HK-2 (cell line): ENCODE measurements around the gene SMIM33.
"Not testable (repeated sequence)": the region's sequence is repeated elsewhere in the genome, so short reads cannot be mapped to it uniquely, and the experiment has no call there.

Experiments
- DNase-seq: peaks from one replicate; pipeline ENCODE4 v3.0.0-alpha.2; 2018; ENCODE audit not compliant: unreplicated experiment

Gene SMIM33

DNA sequence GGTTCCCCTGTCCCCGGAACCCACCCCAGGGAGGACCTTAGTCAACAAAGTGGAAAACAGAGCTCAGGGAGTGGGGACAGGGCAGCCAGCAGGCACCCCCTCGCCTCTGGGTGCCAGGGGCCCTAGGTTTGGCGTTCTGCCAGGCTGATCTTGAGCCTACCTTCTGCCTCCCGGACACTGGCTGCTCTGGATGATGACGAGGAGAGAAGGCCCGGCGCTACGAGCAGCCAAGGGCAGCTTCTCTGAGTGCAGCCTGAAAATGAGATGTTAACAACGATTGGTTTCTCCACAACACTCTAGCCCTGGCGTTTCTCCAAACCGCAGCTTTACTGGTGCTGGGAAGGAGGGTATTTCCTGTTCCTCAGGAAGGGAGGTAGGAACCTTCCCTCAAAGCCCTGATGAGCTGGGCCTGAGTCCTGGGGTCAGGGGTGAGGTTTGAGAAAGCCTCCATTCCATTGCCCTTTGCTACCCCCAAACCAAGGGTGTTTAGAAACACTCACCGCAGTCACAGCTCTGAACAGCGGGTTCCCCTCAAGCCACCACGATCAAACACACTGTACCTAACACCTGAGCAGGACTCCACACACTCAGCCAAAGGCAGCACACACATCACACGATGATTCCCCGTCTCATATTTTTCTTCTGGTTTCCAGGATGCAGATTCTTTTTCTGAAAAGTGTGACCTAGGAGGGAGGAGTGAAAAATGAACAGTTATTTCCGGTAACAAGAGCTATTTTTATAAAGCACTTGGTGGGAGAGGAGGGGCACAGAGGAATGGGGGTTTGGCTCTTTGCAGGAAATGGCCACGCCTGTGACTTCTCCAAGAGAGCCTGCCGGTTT lies 11.5 kb downstream of the SMIM33 start, which contains the start of gene STING1:
Gene STING1 (minus strand): TSS at position 709 of the 840 bp plus-strand sequence. CDS start 1,054 bp downstream, outside the sequence.
- DNase-seq = peak; percentile 41

DNA sequence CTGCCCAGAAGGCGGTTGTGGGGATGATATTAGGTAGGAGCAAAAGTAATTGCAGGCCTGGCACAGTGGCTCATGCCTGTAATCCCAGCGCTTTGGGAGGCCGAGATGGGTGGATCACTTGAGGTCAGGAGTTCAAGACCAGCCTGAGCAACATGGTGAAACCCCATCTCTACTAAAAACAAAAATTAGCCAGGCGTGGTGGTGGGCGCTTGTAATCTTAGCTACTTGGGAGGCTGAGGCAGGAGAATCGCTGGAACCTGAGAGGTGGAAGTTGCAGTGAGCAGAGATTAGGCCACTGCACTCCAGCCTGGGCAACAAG lies 12.0 kb downstream of the SMIM33 start:
- not testable (repeated sequence) for DNase-seq

DNA sequence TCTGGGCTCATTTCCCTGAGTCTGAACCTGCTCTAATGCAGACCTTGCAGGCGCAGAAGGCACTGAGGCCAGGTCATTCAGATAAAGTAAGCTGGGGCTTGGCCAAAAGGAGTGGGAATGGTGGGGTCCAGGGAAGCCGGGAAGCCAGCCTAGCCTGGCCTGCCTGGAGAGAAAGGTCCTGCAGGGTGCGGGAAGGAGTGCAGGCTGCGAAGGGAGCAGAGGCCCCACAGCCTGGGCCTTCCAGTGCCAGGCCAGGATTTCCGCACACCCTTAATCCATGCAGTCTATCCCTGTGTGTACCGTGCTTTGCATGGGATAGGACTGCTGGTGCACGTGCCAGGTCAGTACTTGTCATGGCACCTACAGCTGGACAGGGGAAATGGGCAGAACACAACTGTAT lies 15.4 kb downstream of the SMIM33 start:
- no peak for DNase-seq

DNA sequence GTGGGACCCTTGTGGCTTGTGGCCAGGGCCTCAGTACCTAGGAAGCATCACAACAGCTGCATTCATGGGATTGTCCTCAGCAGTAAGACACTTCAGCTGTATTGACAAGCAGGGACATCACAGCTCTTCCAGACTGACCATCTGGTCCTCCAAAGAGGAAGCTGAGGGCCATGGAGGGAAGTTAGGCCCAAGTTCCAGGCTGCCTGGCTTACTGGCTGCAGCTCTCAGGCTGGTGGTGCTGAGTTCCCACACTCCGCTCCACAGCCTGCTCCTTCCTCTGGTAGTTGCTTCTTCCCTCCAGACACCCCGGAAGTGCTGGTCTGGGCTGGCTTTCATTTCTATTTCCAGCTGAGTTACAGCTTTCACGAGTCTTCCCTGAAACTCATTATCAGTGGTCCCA lies 17.5 kb downstream of the SMIM33 start:
- no peak for DNase-seq

DNA sequence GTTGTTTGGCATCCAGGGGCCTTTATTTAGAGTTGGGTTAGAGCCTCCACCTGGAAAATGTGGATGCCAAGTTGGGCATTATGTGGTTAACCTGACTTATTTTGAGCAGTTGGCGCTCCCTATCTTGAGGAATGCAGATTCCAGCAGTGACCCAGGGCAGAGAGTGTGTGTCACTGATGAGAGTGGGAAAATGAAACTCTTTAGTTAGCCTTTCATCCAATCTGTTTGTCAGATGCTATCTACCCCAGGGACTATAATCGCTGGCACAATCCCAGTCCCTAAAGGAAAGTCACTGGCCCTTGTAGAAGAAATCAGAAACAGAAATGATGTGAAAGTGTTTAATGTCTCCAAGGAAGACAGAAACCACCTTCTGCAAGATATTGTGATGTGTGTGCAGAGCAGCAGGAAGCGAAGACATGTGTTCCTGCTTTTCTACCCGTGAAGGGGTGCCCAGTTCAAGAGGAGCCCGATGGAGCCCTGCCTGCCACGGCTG lies 21.9 kb downstream of the SMIM33 start:
- DNase-seq = no peak

DNA sequence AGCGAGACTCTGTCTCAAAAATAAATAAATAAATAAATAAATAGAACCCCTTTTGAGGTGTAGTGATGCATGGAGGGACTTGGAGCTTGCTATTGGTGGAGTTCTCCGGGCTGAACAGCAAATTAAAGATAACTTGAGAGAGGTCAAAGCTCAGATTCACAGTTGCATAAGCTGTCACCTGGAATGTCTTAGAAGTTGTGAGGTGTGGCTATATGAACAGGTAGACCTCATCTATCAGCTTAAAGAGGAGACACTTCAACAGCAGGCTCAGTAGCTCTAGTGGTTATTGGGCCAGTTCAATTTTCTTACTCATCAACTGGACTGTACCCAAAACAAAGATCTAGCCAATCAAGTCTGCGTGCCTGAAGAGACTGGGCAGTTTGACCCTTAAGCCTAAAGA lies 23.5 kb downstream of the SMIM33 start:
- DNase-seq = no peak

DNA sequence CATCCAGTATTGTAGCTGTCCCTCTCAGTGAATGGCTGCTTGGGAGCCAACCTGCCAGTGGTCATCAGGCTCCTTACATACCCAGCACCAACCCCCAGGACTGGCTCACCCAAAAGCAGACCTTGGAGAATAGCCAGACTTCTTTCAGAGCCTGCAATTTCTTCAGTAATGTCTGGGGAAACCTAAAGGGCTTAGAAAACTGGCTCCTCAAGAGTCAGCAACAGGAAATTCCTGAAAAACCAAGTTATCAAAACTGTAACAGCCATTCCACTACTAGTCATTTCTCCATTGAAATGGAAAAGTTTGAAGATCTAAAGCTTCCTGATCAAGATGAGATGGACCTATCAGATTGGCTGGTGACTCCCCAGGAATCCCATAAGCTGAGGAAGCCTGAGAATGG lies 24.0 kb downstream of the SMIM33 start:
- DNase-seq = no peak

DNA sequence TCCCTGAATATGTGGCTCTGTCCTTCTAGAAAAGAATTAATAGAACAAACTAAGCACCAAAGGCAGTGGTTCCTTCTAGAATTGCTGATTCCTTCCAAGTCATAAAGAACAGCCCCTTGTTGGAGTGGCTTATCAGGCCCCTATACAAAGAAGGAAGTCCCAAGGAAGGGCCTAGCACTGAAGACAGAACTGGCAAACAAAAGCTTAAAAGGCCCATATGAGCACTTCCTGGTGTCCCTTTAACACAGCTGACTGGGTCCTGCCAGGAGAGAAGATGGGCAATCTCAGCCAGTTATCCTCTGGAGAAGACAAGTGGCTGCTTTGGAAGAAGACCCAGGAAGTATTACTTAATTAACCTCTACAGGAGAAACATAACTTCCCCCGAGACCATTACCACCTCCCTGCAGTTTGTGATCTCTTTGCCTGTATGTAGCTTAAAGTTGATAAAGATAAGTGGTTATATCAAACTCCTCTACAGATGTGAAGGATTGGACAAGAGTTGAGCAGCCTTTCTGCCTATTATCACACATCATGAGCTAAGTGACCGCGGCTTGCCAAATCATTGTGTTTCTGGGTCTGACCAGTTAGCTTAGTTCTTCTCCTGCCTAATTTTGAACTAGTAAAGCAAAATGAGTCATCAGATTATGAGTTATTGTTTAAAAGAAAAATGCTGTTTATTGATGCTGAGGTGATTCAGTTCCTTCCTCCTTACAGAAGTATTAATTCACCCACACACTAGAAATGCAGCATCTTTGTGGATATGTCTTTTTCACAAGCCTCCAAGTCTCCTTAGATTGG lies 25.0 kb downstream of the SMIM33 start:
- DNase-seq = no peak

DNA sequence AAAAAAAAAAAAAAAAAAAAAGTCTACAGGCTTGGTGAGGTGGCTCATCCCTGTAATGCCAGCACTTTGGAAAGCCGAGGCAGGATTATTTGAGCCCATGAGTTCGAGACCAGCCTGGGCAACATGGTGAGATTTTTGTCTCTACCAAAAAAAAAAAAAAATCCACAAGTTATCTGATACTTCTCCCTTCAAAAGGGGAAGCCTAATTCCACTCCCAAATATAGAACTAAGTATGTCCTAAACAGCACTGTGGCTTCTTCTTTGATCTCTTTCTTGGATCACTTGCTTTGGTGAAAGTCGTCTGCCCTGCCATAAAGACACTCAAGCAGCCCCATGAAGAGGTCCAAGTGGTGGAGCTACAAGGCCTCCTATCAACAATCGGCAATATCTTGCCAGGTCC lies 30.6 kb downstream of the SMIM33 start:
- no peak for DNase-seq

DNA sequence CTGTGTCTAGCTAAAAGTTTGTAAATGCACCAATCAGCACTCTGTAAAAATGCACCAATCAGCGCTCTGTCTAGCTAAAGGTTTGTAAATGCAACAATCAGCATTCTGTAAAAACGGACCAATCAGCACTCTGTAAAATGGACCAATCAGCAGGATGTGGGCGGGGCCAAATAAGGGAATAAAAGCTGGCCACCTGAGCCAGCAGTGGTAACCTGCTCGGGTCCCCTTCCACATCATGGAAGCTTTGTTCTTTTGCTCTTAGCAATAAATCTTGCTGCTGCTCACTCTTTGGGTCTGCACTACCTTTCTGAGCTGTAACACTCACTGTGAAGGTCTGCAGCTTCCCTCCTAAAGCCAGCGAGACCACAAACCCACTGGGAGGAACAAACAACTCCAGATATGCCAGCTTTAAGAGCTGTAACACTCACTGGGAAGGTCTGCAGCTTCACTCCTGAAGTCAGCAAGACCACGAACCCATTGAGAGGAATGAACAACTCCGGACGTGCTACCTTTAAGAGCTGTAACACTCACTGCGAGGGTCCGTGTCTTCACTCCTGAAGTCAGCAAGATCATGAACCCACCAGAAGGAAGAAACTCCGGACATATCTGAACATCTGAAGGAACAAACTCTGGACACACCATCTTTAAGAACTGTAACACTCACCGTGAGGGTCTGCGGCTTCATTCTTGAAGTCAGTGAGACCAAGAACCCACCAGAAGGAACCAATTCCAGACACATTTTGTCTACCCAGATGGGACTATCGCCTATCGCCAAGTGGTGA lies 32.4 kb downstream of the SMIM33 start:
- not testable (repeated sequence) for DNase-seq

DNA sequence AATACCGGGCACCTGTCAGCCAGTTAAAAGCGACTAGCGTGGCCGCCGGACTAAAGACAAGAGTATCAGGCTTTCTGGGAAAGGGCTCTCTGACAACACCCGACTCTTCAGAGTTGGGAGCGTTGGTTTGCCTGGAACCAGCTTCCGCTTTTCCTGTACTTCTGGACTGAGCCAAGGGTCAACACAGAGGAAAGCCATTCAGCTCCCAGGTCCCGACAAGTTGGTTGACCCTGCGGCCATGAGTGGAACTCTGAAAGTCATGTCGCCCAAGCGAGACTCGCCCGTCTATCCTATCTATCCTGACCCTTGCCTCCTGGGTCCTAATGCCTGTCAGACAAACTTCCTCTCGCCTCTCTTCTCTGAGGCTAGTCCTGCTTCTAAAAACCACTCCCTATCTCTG lies 33.1 kb downstream of the SMIM33 start:
- not testable (repeated sequence) for DNase-seq

DNA sequence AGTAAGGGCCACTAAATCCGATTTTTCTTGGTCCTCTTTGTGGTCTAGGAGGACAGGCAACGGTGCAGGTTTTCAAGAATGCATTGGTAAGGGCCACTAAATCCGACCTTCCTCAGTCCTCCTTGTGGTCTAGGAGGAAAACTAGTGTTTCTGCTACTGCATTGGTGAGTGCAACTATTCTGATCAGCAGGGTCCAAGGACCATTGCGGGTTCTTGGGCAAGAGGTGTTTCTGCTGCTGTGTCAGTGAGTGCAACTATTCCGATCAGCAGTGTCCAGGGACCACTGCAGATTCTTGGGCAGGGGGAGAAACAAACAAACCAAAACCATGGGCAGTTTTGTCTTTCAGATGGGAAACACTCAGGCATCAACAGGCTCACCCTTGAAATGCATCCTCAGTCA lies 33.9 kb downstream of the SMIM33 start:
- DNase-seq = not testable (repeated sequence)

DNA sequence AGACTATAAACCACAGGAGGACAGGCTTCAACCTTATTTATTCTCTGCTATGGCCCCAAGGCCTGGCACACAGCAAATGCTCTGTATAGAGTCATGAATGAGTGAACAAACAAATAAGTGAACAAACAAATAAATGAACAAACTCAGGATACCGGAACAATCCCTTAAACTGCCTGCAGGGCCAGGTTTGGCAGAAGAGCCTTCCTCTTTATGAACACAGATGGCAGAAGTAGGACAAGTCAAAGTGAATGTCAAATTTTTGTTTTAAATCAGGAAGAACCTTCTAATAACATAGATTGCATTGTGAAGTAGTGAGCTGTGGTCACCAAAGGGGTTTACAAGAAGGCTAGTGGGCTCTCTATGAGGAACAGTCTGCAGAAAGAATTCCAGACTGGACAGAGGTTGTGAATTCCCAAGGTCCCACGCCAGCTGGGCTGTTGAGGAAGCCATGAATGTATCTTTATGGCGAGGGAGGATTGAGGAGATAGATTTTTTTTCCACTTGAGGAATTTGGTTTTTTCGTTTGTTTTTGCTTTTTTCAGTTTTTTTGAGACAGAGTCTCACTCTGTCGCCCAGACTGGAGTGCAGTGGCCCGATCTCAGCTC lies 42.1 kb downstream of the SMIM33 start:
- DNase-seq = no peak

DNA sequence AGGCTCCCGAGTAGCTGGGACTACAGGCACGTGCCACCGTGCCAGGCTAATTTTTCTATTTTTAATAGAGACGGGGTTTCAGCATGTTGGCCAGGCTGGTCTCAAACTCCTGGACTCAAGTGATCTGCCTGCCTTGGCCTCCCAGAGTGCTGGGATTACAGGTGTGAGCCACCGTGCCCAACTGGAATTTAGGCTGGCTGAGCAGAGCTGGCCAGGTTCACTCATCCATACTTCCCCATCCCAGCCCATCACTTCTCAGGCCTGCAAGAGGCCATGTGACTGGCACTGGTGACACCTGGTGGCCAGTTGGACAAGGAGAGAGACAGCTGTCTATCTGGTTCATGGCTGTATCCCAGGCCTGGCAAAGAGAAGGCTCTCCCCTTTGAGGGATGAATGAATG lies 42.6 kb downstream of the SMIM33 start:
- DNase-seq = peak; percentile 67

DNA sequence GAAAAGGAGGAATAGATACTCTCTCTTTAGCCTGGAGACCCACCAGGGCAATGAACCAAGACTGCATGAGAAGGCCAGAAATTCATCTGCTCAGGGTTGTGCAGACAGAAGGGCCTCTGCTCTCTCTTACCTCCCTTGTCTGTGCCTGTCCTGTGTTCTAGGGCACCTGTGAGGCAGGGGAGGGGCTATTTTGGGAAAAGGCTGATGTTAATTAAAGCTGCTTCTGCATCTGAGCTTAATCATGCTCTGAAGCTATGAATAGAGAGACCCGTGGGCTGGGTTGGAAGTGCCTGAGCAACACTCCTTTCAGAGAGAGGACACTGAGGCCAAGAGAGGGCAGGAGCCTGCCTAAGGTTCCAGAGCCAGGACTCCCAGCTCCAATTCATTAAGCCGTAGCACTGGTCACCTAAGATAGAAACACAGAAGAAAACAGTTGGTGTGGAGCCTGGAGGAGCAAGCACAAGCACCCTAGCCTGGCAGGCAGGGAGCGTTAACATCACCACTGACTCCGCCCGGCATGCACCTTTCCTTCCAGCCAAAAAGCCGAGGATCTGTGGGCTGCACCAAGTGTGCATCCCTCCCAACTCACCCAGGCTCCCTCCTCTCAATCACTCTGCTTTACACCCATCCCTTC lies 43.2 kb downstream of the SMIM33 start:
- DNase-seq = no peak

DNA sequence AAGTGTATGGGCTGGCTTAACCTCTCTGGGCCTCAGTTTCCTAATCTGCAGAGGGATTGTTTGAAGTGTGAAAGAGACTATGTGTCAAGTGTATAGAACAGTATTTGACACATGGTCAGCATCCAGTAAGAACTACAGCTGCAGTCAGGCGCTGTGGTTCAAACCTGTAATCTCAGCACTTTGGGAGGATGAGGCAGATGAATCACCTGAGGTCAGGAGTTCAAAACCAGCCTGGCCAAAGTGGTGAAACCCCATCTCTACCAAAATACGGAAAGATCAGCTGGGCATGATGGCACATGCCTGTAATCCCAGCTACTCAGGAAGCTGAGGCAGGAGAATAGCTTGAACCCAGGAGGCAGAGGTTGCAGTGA lies 43.7 kb downstream of the SMIM33 start:
- no peak for DNase-seq

DNA sequence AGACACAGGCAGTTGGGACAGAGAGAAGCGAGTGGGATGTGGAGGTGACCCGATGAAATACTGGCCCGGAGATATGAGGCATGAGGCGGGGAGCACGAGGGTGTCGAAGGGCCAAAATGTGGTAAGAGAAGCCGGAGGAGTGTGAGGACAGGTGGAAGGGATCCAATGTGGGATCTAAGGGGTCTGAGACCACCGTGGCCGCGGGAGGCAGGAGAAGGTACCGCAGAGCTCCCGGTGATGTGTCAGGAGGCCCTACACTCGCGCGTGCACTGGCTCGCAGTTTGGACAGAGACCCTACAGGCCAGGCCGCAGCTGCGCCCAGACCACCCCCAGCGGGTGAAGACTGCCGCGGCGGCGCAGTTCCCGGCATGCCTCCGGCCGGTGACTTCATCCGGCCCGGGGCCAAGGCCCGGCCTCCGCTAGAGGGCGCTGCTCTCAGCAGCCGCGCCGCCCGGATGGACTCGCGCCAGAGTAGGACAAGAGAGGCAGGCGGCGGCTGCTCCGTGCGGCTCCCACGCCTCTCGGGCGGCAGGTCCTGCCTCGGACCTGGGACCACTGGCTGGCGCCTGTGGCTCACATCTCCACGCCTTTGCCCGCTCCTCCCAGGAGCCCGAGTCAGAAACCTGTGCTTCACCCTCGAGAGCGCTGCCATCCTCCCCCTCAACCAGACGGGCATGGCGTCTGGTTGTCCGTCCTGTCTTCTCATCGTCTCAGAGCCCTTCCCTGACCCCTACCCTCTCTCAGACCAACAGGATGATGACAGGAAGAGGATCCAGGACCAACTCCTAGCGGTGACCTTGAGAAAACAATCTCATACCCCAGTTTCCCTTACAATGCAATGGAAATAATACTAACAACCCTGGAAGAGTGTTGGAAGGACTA lies 47.1 kb downstream of the SMIM33 start:
- DNase-seq = peak; percentile 87
